Body of pancreas (tissue), 4 donors: Measurements from ENCODE around the gene SETD1A. TPM values are rescaled to one million over a fixed set of nuclear protein-coding genes. Genes with fewer than 3 reads are reported as not detected.

Source experiments
- ATAC-seq: fragments of 150-250 bp; one replicate; pipeline ENCODE4 v1.9.1; 2016
- DNase-seq, 4 donors: peaks; one replicate each; pipeline ENCODE4 v3.0.0-alpha.2; 2019
- H3K27ac ChIP-seq, 4 donors: fragments of 200-600 bp; sonication (generic); 1 replicate in 3 of 4; 2 replicates in 1 of 4; pipeline versions ENCODE4 v1.5.1 to v1.6.1; 2016 to 2019; ENCODE audit warnings: mild to moderate bottlenecking in 1 of 4, mixed read lengths in 1 of 4, moderate library complexity in 1 of 4
- H3K27me3 ChIP-seq, 2 donors: fragments of 200-600 bp; sonication (generic); one replicate each; pipeline ENCODE4 v1.6.0; 2016; ENCODE audit warnings: mild to moderate bottlenecking in 1 of 2
- H3K36me3 ChIP-seq, 2 donors: fragments of 200-600 bp; sonication (generic); replicated peaks in 1 of 2; 2 replicates each; pipeline ENCODE4 v1.5.1; 2016; ENCODE audit warnings: low read depth in 2 of 2; ENCODE audit not compliant: insufficient read depth in 1 of 2
- H3K4me1 ChIP-seq: fragments of 200-600 bp; sonication (generic); one replicate; pipeline ENCODE4 v1.6.0; 2016
- H3K4me3 ChIP-seq, 2 donors: fragments of 200-600 bp; sonication (generic); 1 replicate in 1 of 2; 2 replicates in 1 of 2; pipeline ENCODE4 v1.5.1; 2016 to 2019
- H3K9me3 ChIP-seq, 3 donors: fragments of 200-600 bp; sonication (generic); 1 replicate in 2 of 3; 2 replicates in 1 of 3; pipeline ENCODE4 v1.5.1; 2016
- POLR2A ChIP-seq, 3 donors: fragments of 450-650 bp; IDR thresholded peaks; one replicate each; pipeline ENCODE4 v1.6.1; 2016; ENCODE audit warnings: antibody characterized with exemption in 3 of 3, mild to moderate bottlenecking in 2 of 3
- WGBS, 2 donors: methylation state at CpG; one replicate each; pipeline ENCODE4 v1.1.5; 2017; 5-methylcytosine and 5-hydroxymethylcytosine counted together
- intact Hi-C: fragments of 100-400 bp; cut with DNase I; formaldehyde crosslinking; loops from one replicate; pipeline ENCODE4 v1.15.1; 2023
- total RNA-seq, 2 donors: library from RNA; depleted of rRNA; stranded (reverse); fragments of >200 nt; gene quantifications; one replicate each; pipeline ENCODE4 v1.1.0, GENCODE V29; 2016
- TF ChIP-seq, protein P1 (sequence below), 7 experiments: fragments of 450-650 bp in 4 of 7; fragments of 200-600 bp in 3 of 7; sonication (generic) in 3 of 7; IDR thresholded peaks; one replicate each; pipeline ENCODE4 v1.5.1; 2016 to 2019; ENCODE audit warnings: antibody characterized with exemption in 7 of 7

The SETD1A gene
- total RNA-seq, 2 donors from 2014 or later: 4.7 to 10.9 TPM

DNA sequence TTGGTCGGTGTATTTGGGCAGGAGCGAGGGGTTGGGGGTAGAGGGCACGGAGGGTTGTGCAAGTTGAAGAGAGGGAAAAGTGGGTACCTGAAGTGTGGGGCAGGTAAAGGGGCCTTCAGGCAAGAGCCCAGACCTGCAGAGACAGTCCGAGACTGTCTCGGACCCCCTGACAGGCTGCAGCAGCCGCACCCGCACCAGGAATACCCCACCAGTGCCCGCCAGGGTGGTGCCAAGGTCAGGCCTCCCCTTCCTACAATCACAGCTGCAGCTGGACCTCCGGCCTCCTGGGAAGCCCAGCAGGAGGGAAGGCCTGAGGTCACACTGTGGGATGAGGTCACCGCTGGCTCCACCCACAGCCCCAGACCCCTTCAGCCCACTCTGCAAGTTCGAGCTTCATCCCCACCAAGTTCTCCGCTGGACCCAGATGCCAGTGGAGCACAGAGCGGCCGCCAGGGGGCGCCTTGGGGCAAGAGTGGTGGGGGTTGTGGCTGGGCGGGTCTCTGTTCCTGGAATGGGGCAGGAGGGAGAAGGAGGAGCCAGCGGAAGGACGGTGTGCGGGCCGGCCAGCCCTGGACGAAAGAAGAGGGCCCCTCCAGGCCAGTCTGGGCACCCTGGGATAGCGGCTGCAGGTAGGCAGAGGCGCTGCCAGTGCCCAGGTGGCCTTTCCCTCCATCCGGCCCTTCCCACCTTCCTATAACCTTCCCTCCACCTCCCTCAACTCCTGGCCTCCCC, 27.3 kb downstream of the SETD1A start, which contains the start of gene HSD3B7:
HSD3B7 (plus strand) TSS at position 539 of the 732 bp plus-strand sequence. CDS start 452 bp downstream, outside the sequence.
- DNase-seq (peak; percentile 90 to 93 (median 91)), ATAC-seq (peak; percentile 90)
- peaks cover 10 to 12% of the 10 kb centered on the region in 2 donors for H3K36me3 ChIP-seq
- H3K27ac ChIP-seq: peak within 1 kb of the TSS; percentile 77 to 93 (median 91)
- H3K4me3 ChIP-seq: peak within 1 kb of the TSS in 1 of 2 donors; percentile 30
- WGBS, 2 donors: 22 to 24% methylated on average over 13 to 23 of the region's 24 CpGs
- peaks cover 17% of the 10 kb centered on the region for H3K4me1 ChIP-seq
- intact Hi-C loops: loop anchor here (5.0 to 10.0 kb wide), 3 partner anchors 160 to 880 kb away; no protein-coding TSS in a partner anchor
- H3K9me3 ChIP-seq: no peaks in the 10 kb centered on the region
- no peaks in the 10 kb centered on the region for H3K27me3 ChIP-seq
- TF ChIP-seq, protein P1, sequence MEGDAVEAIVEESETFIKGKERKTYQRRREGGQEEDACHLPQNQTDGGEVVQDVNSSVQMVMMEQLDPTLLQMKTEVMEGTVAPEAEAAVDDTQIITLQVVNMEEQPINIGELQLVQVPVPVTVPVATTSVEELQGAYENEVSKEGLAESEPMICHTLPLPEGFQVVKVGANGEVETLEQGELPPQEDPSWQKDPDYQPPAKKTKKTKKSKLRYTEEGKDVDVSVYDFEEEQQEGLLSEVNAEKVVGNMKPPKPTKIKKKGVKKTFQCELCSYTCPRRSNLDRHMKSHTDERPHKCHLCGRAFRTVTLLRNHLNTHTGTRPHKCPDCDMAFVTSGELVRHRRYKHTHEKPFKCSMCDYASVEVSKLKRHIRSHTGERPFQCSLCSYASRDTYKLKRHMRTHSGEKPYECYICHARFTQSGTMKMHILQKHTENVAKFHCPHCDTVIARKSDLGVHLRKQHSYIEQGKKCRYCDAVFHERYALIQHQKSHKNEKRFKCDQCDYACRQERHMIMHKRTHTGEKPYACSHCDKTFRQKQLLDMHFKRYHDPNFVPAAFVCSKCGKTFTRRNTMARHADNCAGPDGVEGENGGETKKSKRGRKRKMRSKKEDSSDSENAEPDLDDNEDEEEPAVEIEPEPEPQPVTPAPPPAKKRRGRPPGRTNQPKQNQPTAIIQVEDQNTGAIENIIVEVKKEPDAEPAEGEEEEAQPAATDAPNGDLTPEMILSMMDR (IDR thresholded peaks at IDR 0.05): peak; percentile 83 to 96 (median 90)
- TF ChIP-seq POLR2A (IDR thresholded peaks at IDR 0.05): peak in 2 of 3 donors; percentile 66 to 74

DNA sequence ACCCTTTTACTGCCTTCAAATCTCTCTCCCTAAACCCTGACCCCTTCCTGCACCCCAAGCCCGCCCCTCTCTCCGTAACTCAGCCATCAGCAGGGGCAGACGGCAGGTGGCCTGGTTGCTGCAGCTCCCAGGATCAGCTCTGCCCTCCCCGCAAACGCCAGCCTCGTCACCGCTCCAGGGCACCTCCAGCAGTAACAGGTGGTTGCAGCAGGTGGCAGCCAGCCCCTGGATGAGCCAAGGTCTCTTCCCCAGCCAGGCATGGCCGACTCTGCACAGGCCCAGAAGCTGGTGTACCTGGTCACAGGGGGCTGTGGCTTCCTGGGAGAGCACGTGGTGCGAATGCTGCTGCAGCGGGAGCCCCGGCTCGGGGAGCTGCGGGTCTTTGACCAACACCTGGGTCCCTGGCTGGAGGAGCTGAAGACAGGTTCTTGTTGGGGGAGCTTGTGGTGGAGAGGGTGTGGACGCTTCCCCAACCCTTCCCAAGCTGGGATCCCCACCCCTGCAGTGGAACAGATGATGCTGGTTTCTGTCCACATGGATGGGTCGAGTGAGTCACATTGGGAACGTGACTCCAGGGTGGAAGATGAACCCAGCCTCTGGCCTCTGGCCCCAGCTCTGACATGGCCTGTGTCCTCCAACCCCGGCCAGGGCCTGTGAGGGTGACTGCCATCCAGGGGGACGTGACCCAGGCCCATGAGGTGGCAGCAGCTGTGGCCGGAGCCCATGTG, 28.0 kb downstream of the SETD1A start:
- Histone ChIP-seq H3K4me3 (peak overlapping the region in 1 of 2 donors; percentile 30), H3K27ac (peak overlapping the region; percentile 77 to 93 (median 91)), H3K27me3 (no peaks in the 10 kb centered on the region), H3K4me1 (peaks cover 17% of the 10 kb centered on the region), H3K36me3 (peaks cover 6 to 10% of the 10 kb centered on the region in 2 donors), H3K9me3 (no peaks in the 10 kb centered on the region)
- intact Hi-C loops: loop anchor here (10.0 kb wide), 2 partner anchors 159 to 879 kb away; no protein-coding TSS in a partner anchor
- 15 to 44% methylated on average over 11 to 19 of the region's 20 CpGs for WGBS, 2 donors
- ATAC-seq: peak; percentile 92
- TF ChIP-seq, protein P1 (IDR thresholded peaks at IDR 0.05): peak in 4 of 7 experiments; percentile 49 to 79 (median 64)
- peak in 2 of 3 donors; percentile 40 to 47 for TF ChIP-seq POLR2A (IDR thresholded peaks at IDR 0.05)
- peak; percentile 86 to 92 (median 92) for DNase-seq

DNA sequence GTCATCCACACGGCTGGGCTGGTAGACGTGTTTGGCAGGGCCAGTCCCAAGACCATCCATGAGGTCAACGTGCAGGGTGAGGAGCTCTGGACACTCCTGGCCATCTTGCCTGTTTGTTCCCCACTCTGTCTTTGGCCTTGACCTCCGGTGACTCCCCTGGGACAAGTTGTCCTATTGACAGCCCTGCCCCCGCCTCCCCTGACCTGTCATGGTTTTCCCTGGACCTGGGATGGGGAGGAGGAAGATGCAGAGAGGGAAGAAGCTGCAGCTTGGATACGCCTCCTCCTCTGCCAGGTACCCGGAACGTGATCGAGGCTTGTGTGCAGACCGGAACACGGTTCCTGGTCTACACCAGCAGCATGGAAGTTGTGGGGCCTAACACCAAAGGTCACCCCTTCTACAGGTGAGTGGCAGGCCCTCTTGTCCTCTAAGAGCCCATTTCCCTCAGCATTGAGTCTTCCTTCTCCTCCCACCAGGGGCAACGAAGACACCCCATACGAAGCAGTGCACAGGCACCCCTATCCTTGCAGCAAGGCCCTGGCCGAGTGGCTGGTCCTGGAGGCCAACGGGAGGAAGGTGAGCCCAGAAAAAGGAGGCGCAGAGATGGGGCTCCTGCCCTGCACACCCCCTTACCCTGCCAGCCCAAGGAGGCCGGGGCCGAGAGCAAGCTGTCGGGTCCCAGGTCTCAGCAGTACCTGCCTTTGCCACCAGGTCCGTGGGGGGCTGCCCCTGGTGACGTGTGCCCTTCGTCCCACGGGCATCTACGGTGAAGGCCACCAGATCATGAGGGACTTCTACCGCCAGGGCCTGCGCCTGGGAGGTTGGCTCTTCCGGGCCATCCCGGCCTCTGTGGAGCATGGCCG, 28.8 kb downstream of the SETD1A start:
- ATAC-seq (no peak), DNase-seq (no peak)
- peaks cover 2 to 5% of the 10 kb centered on the region in 2 donors for H3K36me3 ChIP-seq
- no peak overlapping the region for H3K4me3 ChIP-seq
- intact Hi-C loops: loop anchor here (10.0 kb wide), 2 partner anchors 158 to 878 kb away; no protein-coding TSS in a partner anchor
- peak overlapping the region in 3 of 4 donors; percentile 77 to 92 (median 90) for H3K27ac ChIP-seq
- TF ChIP-seq, protein P1 (IDR thresholded peaks at IDR 0.05): no peak
- no peak for TF ChIP-seq POLR2A (IDR thresholded peaks at IDR 0.05)
- WGBS, 2 donors: 88 to 89% methylated on average over 6 to 28 of the region's 29 CpGs
- peaks cover 17% of the 10 kb centered on the region for H3K4me1 ChIP-seq
- H3K9me3 ChIP-seq: no peaks in the 10 kb centered on the region
- no peaks in the 10 kb centered on the region for H3K27me3 ChIP-seq

DNA sequence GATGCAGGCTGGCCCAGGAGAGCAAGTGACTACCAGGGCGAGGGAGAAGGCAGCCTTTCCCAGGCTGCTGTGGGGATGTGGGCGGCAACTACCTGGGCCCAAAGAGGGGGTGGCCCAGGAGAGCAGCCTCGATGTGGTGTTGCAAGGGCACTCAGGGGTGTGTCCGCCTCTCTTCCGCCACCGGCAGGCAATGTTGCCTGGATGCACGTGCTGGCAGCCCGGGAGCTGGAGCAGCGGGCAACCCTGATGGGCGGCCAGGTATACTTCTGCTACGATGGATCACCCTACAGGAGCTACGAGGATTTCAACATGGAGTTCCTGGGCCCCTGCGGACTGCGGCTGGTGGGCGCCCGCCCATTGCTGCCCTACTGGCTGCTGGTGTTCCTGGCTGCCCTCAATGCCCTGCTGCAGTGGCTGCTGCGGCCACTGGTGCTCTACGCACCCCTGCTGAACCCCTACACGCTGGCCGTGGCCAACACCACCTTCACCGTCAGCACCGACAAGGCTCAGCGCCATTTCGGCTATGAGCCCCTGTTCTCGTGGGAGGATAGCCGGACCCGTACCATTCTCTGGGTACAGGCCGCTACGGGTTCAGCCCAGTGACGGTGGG, 30.1 kb downstream of the SETD1A start:
- intact Hi-C loops: loop anchor here (10.0 kb wide), 2 partner anchors 157 to 877 kb away; no protein-coding TSS in a partner anchor
- H3K36me3 ChIP-seq: peaks cover 0 to 2% of the 10 kb centered on the region in 2 donors
- no peak for TF ChIP-seq POLR2A (IDR thresholded peaks at IDR 0.05)
- TF ChIP-seq, protein P1 (IDR thresholded peaks at IDR 0.05): no peak
- H3K27ac ChIP-seq: no peak overlapping the region
- WGBS, 2 donors: 92 to 98% methylated on average over 16 to 28 of the region's 30 CpGs
- H3K9me3 ChIP-seq: no peaks in the 10 kb centered on the region
- H3K4me3 ChIP-seq: no peak overlapping the region
- DNase-seq: no peak
- peaks cover 17% of the 10 kb centered on the region for H3K4me1 ChIP-seq
- no peaks in the 10 kb centered on the region for H3K27me3 ChIP-seq
- ATAC-seq: no peak
